CD8-positive, alpha-beta memory T cell (primary cell): ENCODE data around the gene ARMS2. TPM values are rescaled to one million over a fixed set of nuclear protein-coding genes. Genes with fewer than 3 reads are reported as not detected.

Source experiments
- CTCF ChIA-PET: fragments of 350-600 bp; sonication (Branson Sonifier 250); formaldehyde crosslinking; loops from one replicate; lab custom pipeline; 2021; ENCODE audit warnings: antibody characterized with exemption; lab: Charles Lee
- POLR2A ChIA-PET: fragments of 350-600 bp; sonication (Branson Sonifier 250); formaldehyde crosslinking; loops from one replicate; lab custom pipeline; 2021; ENCODE audit warnings: antibody characterized with exemption; lab: Charles Lee
- DNase-seq, 5 donors: peaks; one replicate each; pipeline versions ENCODE4 v3.0.0 to v3.0.0-alpha.2; 2020 to 2022; ENCODE audit warnings: mixed read lengths in 1 of 5
- H3K27ac ChIP-seq: one replicate; pipeline ENCODE4 v1.7.0; 2013; ENCODE audit warnings: low read depth, mild to moderate bottlenecking, low read length, moderate library complexity
- H3K27me3 ChIP-seq: 2 replicates; pipeline ENCODE4 v1.7.0; 2013; ENCODE audit warnings: low read length, mild to moderate bottlenecking; ENCODE audit not compliant: insufficient read depth, poor library complexity, severe bottlenecking
- H3K36me3 ChIP-seq: 2 replicates; pipeline ENCODE4 v1.7.0; 2013; ENCODE audit warnings: mild to moderate bottlenecking, low read length, moderate library complexity; ENCODE audit not compliant: insufficient read depth
- H3K4me1 ChIP-seq: 2 replicates; pipeline ENCODE4 v1.7.0; 2013; ENCODE audit warnings: mild to moderate bottlenecking, low read length, moderate library complexity; ENCODE audit not compliant: insufficient read depth
- H3K4me3 ChIP-seq: 2 replicates; pipeline ENCODE4 v1.7.0; 2013; ENCODE audit warnings: mild to moderate bottlenecking, low read length
- H3K9me3 ChIP-seq: 2 replicates; pipeline ENCODE4 v1.7.0; 2013; ENCODE audit warnings: mild to moderate bottlenecking, low read length
- H3K27ac Mint-ChIP-seq, 8 donors: one replicate each; pipeline ENCODE4 v1.8.0; 2020 to 2021; ENCODE audit warnings: mixed read lengths in 8 of 8, mild to moderate bottlenecking in 6 of 8, inconsistent platforms in 3 of 8, moderate library complexity in 3 of 8
- H3K27me3 Mint-ChIP-seq, 2 donors: one replicate each; pipeline ENCODE4 v1.8.0; 2020 to 2021; ENCODE audit warnings: mixed read lengths in 2 of 2, mild to moderate bottlenecking in 1 of 2, moderate library complexity in 1 of 2
- H3K36me3 Mint-ChIP-seq, 3 donors: one replicate each; pipeline ENCODE4 v1.8.0; 2020 to 2021; ENCODE audit warnings: mixed read lengths in 3 of 3, inconsistent platforms in 1 of 3, mild to moderate bottlenecking in 1 of 3
- H3K4me1 Mint-ChIP-seq, 3 donors: one replicate each; pipeline ENCODE4 v1.8.0; 2020 to 2021; ENCODE audit warnings: mixed read lengths in 3 of 3, inconsistent platforms in 1 of 3, mild to moderate bottlenecking in 1 of 3
- H3K4me3 Mint-ChIP-seq, 7 donors: one replicate each; pipeline ENCODE4 v1.8.0; 2020 to 2021; ENCODE audit warnings: mixed read lengths in 7 of 7, mild to moderate bottlenecking in 6 of 7, moderate library complexity in 4 of 7, inconsistent platforms in 2 of 7
- H3K9me3 Mint-ChIP-seq, 5 donors: one replicate each; pipeline ENCODE4 v1.8.0; 2020 to 2022; ENCODE audit warnings: mixed read lengths in 5 of 5, mild to moderate bottlenecking in 3 of 5, moderate library complexity in 2 of 5, inconsistent platforms in 1 of 5
- polyA plus RNA-seq: library from polyadenylated mRNA; unstranded; fragments of 300-500 nt; fragmentation: Illumina TruSeq; gene quantifications from one replicate; pipeline ENCODE4 v1.2.3, GENCODE V29; 2021
- total RNA-seq, 2 experiments: library from RNA; stranded (reverse); gene quantifications; one replicate each; pipeline ENCODE4 v1.2.3, GENCODE V29; 2021

Gene ARMS2
- total and polyA plus RNA-seq, 3 experiments from 2014 or later = not detected

- POLR2A ChIA-PET = no interaction called here
- Mint-ChIP-seq H3K27ac (no peak overlapping the region), H3K36me3 (peaks cover 0 to 10% (median 2%) of the 10 kb centered on the region in 3 donors), H3K9me3 (no peaks in the 10 kb centered on the region), H3K4me1 (peaks cover under 1 to 10% (median 3%) of the 10 kb centered on the region in 3 donors), H3K4me3 (no peak overlapping the region), H3K27me3 (peaks cover 54 to 70% of the 10 kb centered on the region in 2 donors)
- Histone ChIP-seq H3K27me3 (peaks cover 29% of the 10 kb centered on the region), H3K27ac (no peak overlapping the region), H3K9me3 (no peaks in the 10 kb centered on the region), H3K36me3 (no peaks in the 10 kb centered on the region), H3K4me1 (peaks cover 5% of the 10 kb centered on the region), H3K4me3 (no peak overlapping the region)
- no peak for DNase-seq
- CTCF ChIA-PET = interaction anchor here (0.9 kb wide), 1 partner anchor 110 kb away, joined by 4 read pairs; no protein-coding TSS in a partner anchor
Observed at GRCh38 chr10:122455376-122456079, 1.1 kb downstream of the ARMS2 start.

GRCh38 chr10:122457934-122458333 is 3.5 kb downstream of the ARMS2 start:
- H3K27me3 ChIP-seq = peaks cover 36% of the 10 kb centered on the region
- H3K9me3 ChIP-seq = no peaks in the 10 kb centered on the region
- Mint-ChIP-seq H3K36me3 (peaks cover 0 to under 1% (median 0%) of the 10 kb centered on the region in 3 donors), H3K4me3 (peak overlapping the region in 1 of 7 donors; percentile 34), H3K27me3 (peaks cover 53 to 65% of the 10 kb centered on the region in 2 donors), H3K4me1 (peaks cover 12 to 21% (median 12%) of the 10 kb centered on the region in 3 donors), H3K9me3 (no peaks in the 10 kb centered on the region), H3K27ac (no peak overlapping the region)
- no peak overlapping the region for H3K27ac ChIP-seq
- POLR2A ChIA-PET = no interaction called here
- H3K4me3 ChIP-seq = no peak overlapping the region
- no peaks in the 10 kb centered on the region for H3K36me3 ChIP-seq
- CTCF ChIA-PET = interaction anchor here (1.3 kb wide), 1 partner anchor 10 kb away, joined by 3 read pairs; no protein-coding TSS in a partner anchor
- peaks cover 9% of the 10 kb centered on the region for H3K4me1 ChIP-seq
- no peak for DNase-seq

DNA sequence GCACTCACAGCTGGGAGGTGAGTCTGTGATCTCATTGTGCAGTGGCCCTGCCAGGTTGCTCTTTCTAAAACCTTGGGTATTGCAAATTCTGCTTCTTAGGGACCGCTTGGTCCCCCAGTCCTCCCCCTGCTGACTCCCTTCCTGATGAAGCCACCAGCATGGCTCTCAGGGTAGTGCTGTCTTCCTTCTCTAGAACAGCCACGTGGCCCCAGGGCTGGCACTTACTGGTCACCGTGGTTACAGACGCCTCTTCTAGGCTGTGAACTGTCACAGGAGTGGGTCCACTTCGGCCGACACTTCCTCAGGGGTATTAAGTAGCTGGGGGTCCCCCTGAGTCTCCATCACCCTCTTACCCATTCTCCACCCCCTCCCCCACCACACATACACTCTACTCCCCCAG is 4.2 kb downstream of the ARMS2 start:
- peaks cover 36% of the 10 kb centered on the region for H3K27me3 ChIP-seq
- no peaks in the 10 kb centered on the region for H3K36me3 ChIP-seq
- H3K9me3 ChIP-seq = no peaks in the 10 kb centered on the region
- Mint-ChIP-seq H3K9me3 (no peaks in the 10 kb centered on the region), H3K27ac (no peak overlapping the region), H3K36me3 (no peaks in the 10 kb centered on the region), H3K4me3 (peak overlapping the region in 2 of 7 donors; percentile 16 to 28), H3K4me1 (peaks cover 14 to 24% (median 18%) of the 10 kb centered on the region in 3 donors), H3K27me3 (peaks cover 57 to 71% of the 10 kb centered on the region in 2 donors)
- CTCF ChIA-PET = no interaction called here
- H3K4me3 ChIP-seq = no peak overlapping the region
- peaks cover 9% of the 10 kb centered on the region for H3K4me1 ChIP-seq
- DNase-seq = no peak
- no peak overlapping the region for H3K27ac ChIP-seq
- POLR2A ChIA-PET = no interaction called here

GRCh38 chr10:122459561-122460273 is 5.3 kb downstream of the ARMS2 start:
- H3K36me3 Mint-ChIP-seq = no peaks in the 10 kb centered on the region
- CTCF ChIA-PET = interaction anchor here (0.8 to 1.4 kb wide), 2 partner anchors 106 to 154 kb away, joined by 3 to 5 read pairs; no protein-coding TSS in a partner anchor
- POLR2A ChIA-PET = no interaction called here
- no peak overlapping the region for H3K27ac Mint-ChIP-seq
- H3K4me1 Mint-ChIP-seq = peaks cover 14 to 24% (median 18%) of the 10 kb centered on the region in 3 donors
- H3K9me3 Mint-ChIP-seq = no peaks in the 10 kb centered on the region
- Histone ChIP-seq H3K36me3 (no peaks in the 10 kb centered on the region), H3K4me3 (no peak overlapping the region), H3K27me3 (peaks cover 36% of the 10 kb centered on the region), H3K27ac (no peak overlapping the region), H3K9me3 (no peaks in the 10 kb centered on the region), H3K4me1 (peaks cover 9% of the 10 kb centered on the region)
- H3K27me3 Mint-ChIP-seq = peaks cover 55 to 66% of the 10 kb centered on the region in 2 donors
- no peak for DNase-seq
- H3K4me3 Mint-ChIP-seq = peak overlapping the region in 6 of 7 donors; percentile 16 to 82 (median 44)

GRCh38 chr10:122460891-122461293 is 6.4 kb downstream of the ARMS2 start:
- H3K4me1 Mint-ChIP-seq = peaks cover 14 to 24% (median 19%) of the 10 kb centered on the region in 3 donors
- POLR2A ChIA-PET = no interaction called here
- H3K27me3 ChIP-seq = peaks cover 36% of the 10 kb centered on the region
- no peaks in the 10 kb centered on the region for H3K36me3 ChIP-seq
- H3K4me3 Mint-ChIP-seq = peak overlapping the region; percentile 21 to 85 (median 72)
- H3K9me3 Mint-ChIP-seq = no peaks in the 10 kb centered on the region
- no peak overlapping the region for H3K4me3 ChIP-seq
- no peaks in the 10 kb centered on the region for H3K9me3 ChIP-seq
- CTCF ChIA-PET = interaction anchor here (1.4 kb wide), 1 partner anchor 105 kb away, joined by 5 read pairs; no protein-coding TSS in a partner anchor
- no peak overlapping the region for H3K27ac Mint-ChIP-seq
- H3K27ac ChIP-seq = no peak overlapping the region
- no peak for DNase-seq
- H3K27me3 Mint-ChIP-seq = peaks cover 47 to 58% of the 10 kb centered on the region in 2 donors
- no peaks in the 10 kb centered on the region for H3K36me3 Mint-ChIP-seq
- H3K4me1 ChIP-seq = peaks cover 9% of the 10 kb centered on the region

GRCh38 chr10:122461367-122461728 is 6.9 kb downstream of the ARMS2 start, which contains the start of gene HTRA1:
Gene HTRA1, plus strand, starts transcription at chr10:122461553. Its CDS starts 100 bp downstream, at chr10:122461653.
- Mint-ChIP-seq H3K4me1 (peaks cover 14 to 24% (median 19%) of the 10 kb centered on the region in 3 donors), H3K4me3 (peak within 1 kb of the TSS; percentile 88 to 93 (median 89)), H3K36me3 (no peaks in the 10 kb centered on the region), H3K27me3 (peaks cover 44 to 57% of the 10 kb centered on the region in 2 donors), H3K27ac (peak within 1 kb of the TSS in 2 of 8 donors; percentile 14 to 71), H3K9me3 (no peaks in the 10 kb centered on the region)
- peaks cover 36% of the 10 kb centered on the region for H3K27me3 ChIP-seq
- H3K4me1 ChIP-seq = peaks cover 9% of the 10 kb centered on the region
- H3K27ac ChIP-seq = no peak within 1 kb of the TSS
- H3K9me3 ChIP-seq = no peaks in the 10 kb centered on the region
- CTCF ChIA-PET = no interaction called here
- no peaks in the 10 kb centered on the region for H3K36me3 ChIP-seq
- H3K4me3 ChIP-seq = peak within 1 kb of the TSS; percentile 49
- POLR2A ChIA-PET = no interaction called here
- no peak for DNase-seq

- Histone ChIP-seq H3K27ac (no peak overlapping the region), H3K27me3 (peaks cover 36% of the 10 kb centered on the region), H3K4me3 (peak overlapping the region; percentile 49), H3K4me1 (peaks cover 9% of the 10 kb centered on the region), H3K36me3 (no peaks in the 10 kb centered on the region), H3K9me3 (no peaks in the 10 kb centered on the region)
- no peaks in the 10 kb centered on the region for H3K36me3 Mint-ChIP-seq
- H3K4me3 Mint-ChIP-seq = peak overlapping the region; percentile 88 to 93 (median 89)
- DNase-seq = no peak
- ChIA-PET POLR2A (no interaction called here), CTCF (no interaction called here)
- H3K9me3 Mint-ChIP-seq = no peaks in the 10 kb centered on the region
- peaks cover 14 to 24% (median 19%) of the 10 kb centered on the region in 3 donors for H3K4me1 Mint-ChIP-seq
- H3K27me3 Mint-ChIP-seq = peaks cover 39 to 54% of the 10 kb centered on the region in 2 donors
- H3K27ac Mint-ChIP-seq = peak overlapping the region in 2 of 8 donors; percentile 14 to 71
Observed at GRCh38 chr10:122461729-122462532, 7.5 kb downstream of the ARMS2 start.
